KMS-11 (cell line): ENCODE data around the gene SRSF7.
A peak's percentile ranks its signal among the peaks of the same experiment; 100 is the strongest.

Experiments used
- H2AFZ ChIP-seq: fragments of 200-600 bp; sonication (generic); 2 replicates; pipeline ENCODE4 v1.6.1; 2016; ENCODE audit warnings: antibody characterized with exemption, mixed run types, low read depth
- H3K27ac ChIP-seq: fragments of 200-600 bp; sonication (generic); 2 replicates; pipeline ENCODE4 v1.6.1; 2016; ENCODE audit warnings: mild to moderate bottlenecking, mixed run types
- H3K27me3 ChIP-seq: fragments of 200-600 bp; sonication (generic); 2 replicates; pipeline ENCODE4 v1.6.1; 2017; ENCODE audit warnings: mild to moderate bottlenecking, low read depth, mixed run types, moderate library complexity; ENCODE audit not compliant: insufficient read depth
- H3K36me3 ChIP-seq: fragments of 200-600 bp; sonication (generic); 2 replicates; pipeline ENCODE4 v1.6.1; 2017; ENCODE audit warnings: mild to moderate bottlenecking, mixed run types; ENCODE audit not compliant: insufficient read depth
- H3K4me1 ChIP-seq: fragments of 200-600 bp; sonication (generic); 2 replicates; pipeline ENCODE4 v1.6.1; 2016; ENCODE audit warnings: mild to moderate bottlenecking, low read depth, mixed run types; ENCODE audit not compliant: poor library complexity, severe bottlenecking
- H3K4me2 ChIP-seq: fragments of 200-600 bp; sonication (generic); 2 replicates; pipeline ENCODE4 v1.7.0; 2016; ENCODE audit warnings: mild to moderate bottlenecking, mixed run types
- H3K4me3 ChIP-seq: fragments of 200-600 bp; sonication (generic); IDR thresholded peaks from 2 replicates; pipeline ENCODE4 v1.6.1; 2017; ENCODE audit warnings: low read depth, low read length, mixed read lengths; ENCODE audit not compliant: insufficient read depth
- H3K79me2 ChIP-seq: fragments of 200-600 bp; sonication (generic); 2 replicates; pipeline ENCODE4 v1.6.1; 2016; ENCODE audit warnings: low read depth, mixed run types; ENCODE audit not compliant: insufficient read depth
- H3K9ac ChIP-seq: fragments of 200-600 bp; sonication (generic); 2 replicates; pipeline ENCODE4 v1.6.1; 2016; ENCODE audit warnings: mild to moderate bottlenecking, mixed run types
- H4K20me1 ChIP-seq: fragments of 200-600 bp; sonication (generic); 2 replicates; pipeline ENCODE4 v1.6.1; 2016; ENCODE audit warnings: mild to moderate bottlenecking, mixed run types; ENCODE audit not compliant: insufficient read depth
- CTCF ChIP-seq: fragments of 200-600 bp; sonication (generic); conservative IDR thresholded peaks from 2 replicates; pipeline ENCODE4 v1.6.1; 2017; ENCODE audit warnings: low read depth, mild to moderate bottlenecking, antibody characterized with exemption, low read length, moderate library complexity, mixed read lengths

The SRSF7 gene

GRCh38 chr2:38788306-38788705 is 37.1 kb upstream of the SRSF7 start:
- no peak for TF ChIP-seq CTCF
- Histone ChIP-seq H3K4me2 (no peak overlapping the region), H3K36me3 (no peaks in the 10 kb centered on the region), H3K4me3 (no peak overlapping the region), H3K79me2 (no peaks in the 10 kb centered on the region), H2AFZ (no peak overlapping the region), H3K9ac (no peak overlapping the region), H3K4me1 (peaks cover 7% of the 10 kb centered on the region), H3K27ac (no peak overlapping the region), H3K27me3 (no peaks in the 10 kb centered on the region), H4K20me1 (no peaks in the 10 kb centered on the region)

DNA sequence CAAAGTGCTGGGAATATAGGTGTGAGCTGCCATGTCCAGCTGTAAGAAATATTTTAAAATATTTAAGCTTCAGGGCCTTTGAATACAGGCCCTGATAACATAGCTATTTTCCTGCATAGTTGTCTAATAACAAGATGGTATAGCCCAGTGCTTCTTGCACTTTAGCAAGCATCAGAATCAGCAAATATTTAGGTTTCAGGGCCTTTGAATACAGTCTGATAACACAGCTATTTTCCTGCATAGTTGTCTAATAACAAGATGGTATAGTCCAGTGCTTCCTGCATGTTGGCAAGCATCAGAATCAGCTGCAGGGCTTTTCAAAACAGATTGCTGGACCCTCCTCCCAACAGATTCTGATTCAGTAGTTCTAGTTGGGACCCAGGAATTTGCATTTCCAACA is 32.4 kb upstream of the SRSF7 start:
- H3K4me3 ChIP-seq, result no peak overlapping the region
- no peak overlapping the region for H3K9ac ChIP-seq
- H3K27me3 ChIP-seq, result no peaks in the 10 kb centered on the region
- TF ChIP-seq CTCF, result no peak
- H4K20me1 ChIP-seq, result no peaks in the 10 kb centered on the region
- H3K36me3 ChIP-seq, result peaks cover 4% of the 10 kb centered on the region; the same call in 1 of the 2 replicates
- peaks cover 3% of the 10 kb centered on the region; the same call in 1 of the 2 replicates for H3K79me2 ChIP-seq
- peaks cover 13% of the 10 kb centered on the region for H3K4me1 ChIP-seq
- H2AFZ ChIP-seq, result no peak overlapping the region
- no peak overlapping the region for H3K27ac ChIP-seq
- H3K4me2 ChIP-seq, result no peak overlapping the region

DNA sequence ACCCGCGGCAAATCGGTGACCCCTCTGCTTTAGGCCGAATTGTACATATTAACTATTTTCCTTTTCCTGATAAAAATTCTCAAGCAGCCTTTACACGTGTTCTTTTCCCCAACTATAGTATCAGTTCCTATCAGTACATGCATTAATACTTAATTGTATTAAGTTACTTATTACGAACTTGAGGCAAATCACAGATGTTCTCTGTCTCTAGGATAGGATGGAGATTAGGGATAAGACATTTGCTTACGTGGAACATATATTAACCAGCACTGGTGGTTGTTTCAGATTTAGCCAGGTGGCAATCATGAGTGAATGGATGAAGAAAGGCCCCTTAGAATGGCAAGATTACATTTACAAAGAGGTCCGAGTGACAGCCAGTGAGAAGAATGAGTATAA is 27.5 kb upstream of the SRSF7 start:
- H3K27ac ChIP-seq, result peak overlapping the region; percentile 52; the same call in 1 of the 2 replicates
- H3K79me2 ChIP-seq, result peaks cover 8% of the 10 kb centered on the region; the same call in 1 of the 2 replicates
- peak overlapping the region; percentile 83 for H2AFZ ChIP-seq
- H3K36me3 ChIP-seq, result peaks cover 4% of the 10 kb centered on the region; the same call in 1 of the 2 replicates
- no peaks in the 10 kb centered on the region for H3K27me3 ChIP-seq
- peak overlapping the region; percentile 72 for H3K9ac ChIP-seq
- H3K4me3 ChIP-seq, result peak overlapping the region; percentile 89
- H3K4me2 ChIP-seq, result peak overlapping the region; percentile 75
- H3K4me1 ChIP-seq, result peaks cover 7% of the 10 kb centered on the region
- no peak for TF ChIP-seq CTCF
- H4K20me1 ChIP-seq, result no peaks in the 10 kb centered on the region

- H4K20me1 ChIP-seq, result no peaks in the 10 kb centered on the region
- H3K4me1 ChIP-seq, result peaks cover 7% of the 10 kb centered on the region
- H3K4me2 ChIP-seq, result no peak overlapping the region
- H3K79me2 ChIP-seq, result peaks cover 8% of the 10 kb centered on the region; the same call in 1 of the 2 replicates
- peaks cover 4% of the 10 kb centered on the region; the same call in 1 of the 2 replicates for H3K36me3 ChIP-seq
- no peak for TF ChIP-seq CTCF
- H3K27me3 ChIP-seq, result no peaks in the 10 kb centered on the region
- no peak overlapping the region for H2AFZ ChIP-seq
- H3K27ac ChIP-seq, result no peak overlapping the region
- H3K4me3 ChIP-seq, result no peak overlapping the region
- no peak overlapping the region for H3K9ac ChIP-seq
These were observed 25.4 kb upstream of the SRSF7 start for GRCh38 chr2:38776531-38776930.
